HG03460 (cell line): ENCODE measurements around the gene SOCS7.

Source experiments
- ATAC-seq: cut with Tn5 transposase; IDR thresholded peaks from one replicate; pipeline ENCODE4 v1.9.1; 2021; ENCODE audit not compliant: unreplicated experiment

SOCS7 gene

DNA sequence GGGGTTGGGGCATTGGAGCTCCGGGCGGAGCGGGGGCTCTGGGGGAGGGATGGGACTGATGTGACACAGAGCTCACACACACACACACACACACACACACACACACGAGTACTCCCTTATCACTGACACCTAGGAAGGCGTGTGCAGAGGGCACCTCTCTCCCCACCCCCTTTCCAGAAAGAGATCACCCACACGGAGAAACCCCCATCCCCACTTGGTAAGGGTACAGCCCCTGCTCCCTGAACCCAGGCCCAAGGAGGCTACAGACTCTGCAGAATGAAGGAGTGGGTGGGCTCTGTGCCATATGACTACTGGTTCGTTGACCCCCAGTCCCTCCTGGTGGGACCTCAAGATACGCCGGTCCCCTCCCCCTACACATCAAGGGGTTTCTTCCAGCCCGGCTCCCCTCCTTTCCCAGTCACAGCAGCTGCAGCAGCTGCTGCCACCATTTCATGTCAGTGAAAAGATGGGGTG lies 67.9 kb downstream of the SOCS7 start:
- no peak for ATAC-seq

- ATAC-seq: no peak
These were observed 68.9 kb downstream of the SOCS7 start for GRCh38 chr17:38420518-38420917.

DNA sequence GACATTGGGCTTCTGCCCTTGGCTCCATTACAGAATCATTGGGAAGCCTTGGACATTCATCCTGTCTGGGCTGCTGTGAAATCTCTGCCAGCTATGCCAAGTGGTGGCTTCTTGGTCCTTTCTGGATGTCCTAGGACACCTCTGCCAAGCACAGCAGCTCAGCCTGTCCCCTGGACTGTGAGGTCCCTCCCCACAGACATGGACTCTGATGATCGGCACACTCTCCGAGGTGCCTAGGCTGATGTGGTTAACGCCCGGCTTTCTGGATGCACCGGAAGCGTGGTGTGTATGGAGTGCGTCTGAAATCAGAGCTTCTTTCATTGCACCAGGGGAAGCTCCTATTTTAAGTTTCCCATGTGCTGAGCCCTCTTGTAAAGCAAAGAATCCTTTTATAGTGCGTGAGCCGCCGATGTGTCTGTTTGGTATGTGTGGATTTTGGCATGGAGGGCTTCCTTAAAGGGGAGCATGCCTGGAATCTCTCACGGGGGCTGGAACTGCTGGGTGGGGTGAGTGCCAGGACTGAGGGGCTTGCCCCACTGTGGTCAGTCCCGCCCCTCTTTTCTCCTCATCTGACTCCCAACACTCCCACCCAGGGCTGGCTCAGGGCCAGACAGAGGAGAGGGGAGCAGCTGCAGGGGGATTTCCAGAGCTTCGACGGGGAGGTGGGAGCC lies 69.7 kb downstream of the SOCS7 start:
- no peak for ATAC-seq

- no peak for ATAC-seq
These were observed 70.5 kb downstream of the SOCS7 start for GRCh38 chr17:38421871-38422827.

- no peak for ATAC-seq
These were observed 72.8 kb downstream of the SOCS7 start for GRCh38 chr17:38424297-38424972.

GRCh38 chr17:38425031-38425430 lies 73.4 kb downstream of the SOCS7 start:
- ATAC-seq: no peak

DNA sequence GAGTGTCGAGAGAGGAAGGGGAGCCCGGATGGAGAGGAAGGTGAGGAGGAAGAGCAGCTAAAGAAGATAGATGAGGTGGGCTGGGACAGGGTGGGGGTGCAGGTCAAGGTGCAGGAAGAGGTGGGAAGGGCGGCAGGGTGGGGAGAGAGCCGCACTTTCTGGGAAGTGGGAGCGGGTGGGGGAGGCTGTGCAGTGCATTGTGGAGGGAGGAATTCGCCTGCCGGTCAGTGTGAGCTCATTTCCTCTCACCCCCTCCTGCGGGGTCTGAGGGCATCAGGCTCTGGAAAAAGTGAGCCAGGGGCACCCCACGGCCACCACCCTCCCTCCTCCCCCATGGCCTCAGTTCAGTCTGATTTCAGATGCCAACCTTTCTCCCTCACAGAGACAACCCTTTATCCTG lies 74.1 kb downstream of the SOCS7 start:
- ATAC-seq: no peak

DNA sequence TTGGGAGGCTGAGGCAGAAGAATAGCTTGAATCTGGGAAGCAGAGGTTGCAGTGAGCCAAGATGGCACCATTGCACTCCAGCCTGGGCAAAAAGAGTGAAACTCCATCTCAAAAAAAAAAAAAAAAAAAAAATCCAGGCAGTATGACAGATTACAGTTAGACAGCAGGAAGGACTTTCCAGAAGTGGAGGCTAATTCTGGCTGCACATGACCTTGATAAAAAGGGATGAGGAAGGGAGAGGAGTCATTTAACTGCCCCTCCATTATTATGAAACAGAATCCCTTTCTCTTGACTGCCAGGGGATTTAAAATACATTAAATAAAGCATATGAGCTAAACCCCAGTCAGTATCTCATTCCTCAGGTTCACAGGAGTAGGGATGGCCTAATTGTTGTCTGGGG lies 74.8 kb downstream of the SOCS7 start:
- ATAC-seq: no peak

DNA sequence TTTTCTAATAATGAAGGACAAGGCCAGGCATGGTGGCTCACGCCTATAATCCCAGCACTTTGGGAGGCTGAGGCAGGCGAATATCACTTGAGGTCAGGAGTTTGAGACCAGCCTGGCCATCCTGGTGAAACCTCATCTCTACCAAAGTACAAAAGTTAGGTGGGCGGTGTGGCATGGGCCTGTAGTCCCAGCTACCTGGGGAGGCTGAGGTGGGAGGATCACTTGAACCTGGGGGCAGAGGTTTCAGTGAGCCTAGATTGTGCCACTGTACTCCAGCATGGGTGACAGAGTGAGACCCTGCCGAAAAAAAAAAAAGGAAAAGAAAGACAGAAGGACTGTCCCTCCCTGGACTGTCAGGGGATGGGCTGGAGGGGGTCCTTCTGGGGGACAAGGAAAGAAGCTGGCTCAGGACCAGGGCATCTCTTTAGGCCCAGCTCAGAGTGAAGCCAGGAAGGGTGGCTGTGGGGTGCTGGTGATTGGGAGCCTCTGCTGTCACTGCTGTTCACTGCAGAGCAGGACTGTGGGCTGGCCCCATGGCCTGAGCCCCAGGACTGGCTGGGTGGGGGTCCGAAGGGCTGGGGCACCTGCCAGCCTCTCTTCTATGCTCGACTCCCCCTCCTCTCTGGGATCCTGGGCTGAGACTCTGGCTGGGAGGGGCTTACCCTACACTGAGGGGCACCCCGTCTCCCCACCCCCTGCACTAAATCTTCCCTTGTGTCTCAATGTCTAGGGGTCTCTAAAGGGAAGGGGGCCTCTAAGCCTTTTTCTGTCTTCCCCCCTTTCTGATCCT lies 75.7 kb downstream of the SOCS7 start:
- no peak for ATAC-seq

DNA sequence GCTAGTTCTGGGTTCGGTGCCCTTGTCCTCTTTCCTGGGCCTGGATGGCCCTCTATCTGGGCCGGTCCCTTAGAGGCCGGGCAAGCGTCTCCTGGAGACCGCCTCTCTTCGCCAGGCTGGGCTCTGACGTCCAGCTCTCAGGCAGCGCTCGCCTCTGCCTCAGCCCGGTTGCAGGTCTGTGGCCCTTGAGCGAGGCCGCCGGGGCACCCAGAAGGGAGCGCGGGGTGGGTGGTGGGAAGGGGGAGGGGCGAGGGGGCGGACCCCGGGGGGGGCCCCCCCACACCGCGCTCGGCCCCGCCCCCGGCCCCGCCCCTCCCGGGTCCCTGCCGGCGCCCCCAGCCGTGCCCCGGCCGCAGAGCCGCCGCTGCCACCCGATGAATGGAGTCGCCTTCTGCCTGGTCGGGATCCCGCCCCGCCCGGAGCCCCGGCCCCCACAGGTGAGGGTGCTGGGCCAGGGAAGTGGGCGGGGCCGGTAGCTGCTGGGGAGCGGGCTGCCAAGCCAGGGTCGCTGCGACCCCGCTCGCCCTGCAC lies 76.5 kb downstream of the SOCS7 start, which contains the start of gene ARHGAP23:
ARHGAP23 (plus strand) TSS at position 353 of the 531 bp plus-strand sequence; CDS start at position 375, 22 bp downstream.
- ATAC-seq: no peak

- no peak for ATAC-seq
These were observed 77.2 kb downstream of the SOCS7 start for GRCh38 chr17:38428643-38429371.

DNA sequence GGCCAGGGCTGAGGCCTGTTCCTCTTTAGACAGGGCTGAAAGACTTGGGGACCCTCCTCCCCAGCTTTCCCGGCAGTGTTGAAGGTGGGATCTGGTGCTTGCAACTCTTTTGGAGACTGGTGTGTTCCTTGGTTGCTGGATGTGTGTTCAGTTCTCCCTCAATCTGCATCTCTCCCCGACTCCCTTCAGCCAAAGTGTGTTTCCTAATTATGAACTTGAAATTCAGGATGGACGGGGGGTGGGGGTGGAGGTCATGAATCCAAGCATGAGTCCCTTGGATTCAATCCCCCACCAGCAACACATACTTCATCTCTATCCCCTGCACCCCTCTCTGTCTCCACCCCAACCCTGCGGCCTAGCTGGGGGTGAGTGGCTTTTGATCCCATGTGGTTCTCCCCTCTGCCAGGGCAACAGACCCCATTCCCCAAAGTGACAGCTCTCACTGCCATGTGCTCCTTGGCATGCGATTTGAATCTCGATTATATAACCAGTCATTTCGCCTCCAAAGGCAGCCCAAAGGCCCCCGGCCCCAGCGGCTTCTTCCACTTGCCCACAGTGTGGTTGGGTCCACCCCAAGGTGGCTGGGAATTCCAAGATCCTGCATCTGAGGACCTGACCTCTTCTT lies 77.9 kb downstream of the SOCS7 start:
- no peak for ATAC-seq

- ATAC-seq: no peak
These were observed 78.7 kb downstream of the SOCS7 start for GRCh38 chr17:38430316-38430715.

DNA sequence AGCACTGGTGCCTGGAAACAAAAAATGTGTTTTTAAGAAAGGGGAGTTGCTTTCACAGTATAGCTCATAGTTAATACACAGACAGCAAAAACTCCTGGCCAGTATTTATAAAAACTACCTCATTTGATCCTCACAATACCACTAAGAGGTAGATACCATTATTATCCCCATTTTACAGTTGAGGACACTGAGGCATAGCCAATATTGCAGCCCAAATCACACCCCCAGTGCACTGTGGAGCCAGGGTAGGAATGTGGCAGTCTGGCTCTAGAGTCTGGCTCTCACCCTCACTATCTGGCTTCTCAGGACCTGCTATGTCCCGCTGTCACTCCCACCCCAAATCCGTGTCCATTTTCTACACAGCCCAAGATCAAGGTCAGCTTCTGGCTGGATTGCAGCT lies 79.2 kb downstream of the SOCS7 start:
- no peak for ATAC-seq

DNA sequence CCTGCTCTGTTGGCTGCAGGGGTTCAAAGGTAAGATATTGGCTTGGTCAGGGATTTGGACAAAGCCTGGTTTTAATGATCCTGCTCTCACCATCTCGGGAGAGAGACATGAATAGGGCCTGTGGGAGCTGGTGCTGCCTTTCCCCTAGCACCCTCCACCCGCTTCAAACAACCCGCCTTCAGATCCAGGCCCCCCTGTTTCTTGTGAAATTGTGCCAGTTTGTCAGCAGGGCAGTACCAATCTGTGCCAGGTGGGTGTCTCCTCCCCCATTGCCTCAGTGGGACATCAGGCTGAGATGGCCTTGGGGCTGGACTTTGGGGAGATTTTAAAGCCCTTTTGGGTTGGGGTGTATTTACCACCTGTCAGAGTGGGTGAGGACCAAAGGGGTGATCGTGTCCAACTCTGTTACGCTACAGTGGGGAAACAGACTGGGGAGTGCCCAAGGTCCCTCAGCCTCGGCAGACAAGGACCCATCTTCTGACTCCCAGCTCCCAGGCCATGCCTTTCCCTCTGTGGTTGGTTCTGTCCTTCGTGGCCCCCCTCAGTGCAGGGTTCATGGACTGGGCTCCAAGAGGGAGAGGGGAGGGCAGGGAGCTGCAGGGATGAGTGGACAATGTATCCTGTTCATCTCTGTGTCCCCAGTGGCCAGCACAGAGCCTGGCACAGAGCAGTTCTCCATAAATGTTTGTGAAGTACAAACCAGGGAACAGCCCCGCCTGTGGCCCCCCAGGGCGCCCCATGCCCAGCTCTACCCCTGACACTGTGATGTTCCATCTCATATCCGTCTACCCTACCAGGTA lies 79.9 kb downstream of the SOCS7 start:
- ATAC-seq: no peak

GRCh38 chr17:38434178-38434665 lies 82.6 kb downstream of the SOCS7 start:
- ATAC-seq: no peak

GRCh38 chr17:38435795-38436194 lies 84.2 kb downstream of the SOCS7 start:
- no peak for ATAC-seq

DNA sequence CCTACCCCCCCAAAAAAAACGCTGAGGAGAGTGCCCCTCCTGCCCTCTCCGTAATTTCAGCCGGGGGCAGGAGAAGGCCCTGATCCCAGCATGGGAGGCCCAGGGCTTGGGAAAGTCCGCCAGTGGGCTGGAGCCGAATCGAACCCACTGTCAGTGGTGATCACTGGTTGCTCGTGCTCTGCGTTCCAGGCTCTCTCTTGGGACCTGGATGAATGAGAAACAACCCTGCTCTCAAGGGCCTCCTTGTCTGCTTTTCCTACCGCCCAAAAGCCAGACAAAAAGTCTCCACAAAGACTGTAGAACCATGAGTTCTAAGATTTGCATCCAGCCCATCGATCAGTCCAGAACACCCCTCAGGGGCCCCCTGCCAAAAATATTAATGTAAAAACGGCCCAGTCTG lies 84.7 kb downstream of the SOCS7 start:
- no peak for ATAC-seq
